ENCODE results near the gene SCN2A. TPM values are rescaled to one million over a fixed set of nuclear protein-coding genes. Genes with fewer than 3 reads are reported as not detected.

Gene SCN2A
- total and polyA plus RNA-seq, 9 of the 15 experiments (the other 6 are each of a cell fraction or from before 2014, with no cell fraction given), result 0.08 to 0.69 (median 0.31) TPM; not detected in 1

- 8% methylated on average over 11 of the region's 11 CpGs for WGBS (ENCODE audit: insufficient coverage, low coverage, missing lambda C conversion rate)
- H3K4me2 ChIP-seq (ENCODE audit: insufficient read depth, low read length), result no peak overlapping the region
- H3K36me3 ChIP-seq (ENCODE audit: control insufficient read depth, insufficient read depth, low read length), result no peaks in the 10 kb centered on the region
- H3K27ac ChIP-seq (ENCODE audit: extremely low read depth, low read depth, low read length), result no peak overlapping the region
- intact Hi-C loops (cut with micrococcal nuclease), result no loop called here
- H3K4me3 ChIP-seq, result no peak overlapping the region
- no peaks in the 10 kb centered on the region for H3K79me2 ChIP-seq (ENCODE audit: control insufficient read depth, insufficient read depth, low read length)
- H3K27me3 ChIP-seq (ENCODE audit: control insufficient read depth in 2 of 2, insufficient read depth in 2 of 2, low read length in 2 of 2), result no peaks in the 10 kb centered on the region
- FAIRE-seq, result no peak
- no peaks in the 10 kb centered on the region for H3K9me1 ChIP-seq (ENCODE audit: control insufficient read depth, insufficient read depth, low read length)
- no peak for DNase-seq (ENCODE audit: extremely low read depth in 1 of 4, low spot score in 3 of 4)
- no peaks in the 10 kb centered on the region for H4K20me1 ChIP-seq (replicated peaks; ENCODE audit: control insufficient read depth, insufficient read depth, low read length)
- H3K4me1 ChIP-seq (replicated peaks in 1 of 2; ENCODE audit: control insufficient read depth in 2 of 2, insufficient read depth in 2 of 2, low read length in 2 of 2), result no peaks in the 10 kb centered on the region
- CTCF ChIA-PET (ENCODE audit: low intra/inter-chr PET ratio), result no interaction called here
- H3K9me3 ChIP-seq (replicated peaks; ENCODE audit: control insufficient read depth, insufficient read depth, low read depth, low read length), result no peaks in the 10 kb centered on the region
- in situ Hi-C loops (cut with MboI), result no loop called here
- H2AFZ ChIP-seq (ENCODE audit: low read depth, low read length), result no peak overlapping the region
- POLR2A ChIA-PET, result no interaction called here
- no peak overlapping the region for H3K9ac ChIP-seq (ENCODE audit: insufficient read depth in 1 of 2, low read depth in 2 of 2, low read length in 2 of 2)
- BruUV-seq (replicated peaks), result no TSS peak
- no peak for ATAC-seq
- TF ChIP-seq PREB (CRISPR knock-in tag; IDR thresholded peaks at IDR 0.05) (no peak), TRIM24 (IDR thresholded peaks at IDR 0.05) (no peak), TBP (optimal IDR thresholded peaks at IDR 0.05; ENCODE audit: low read depth, low read length) (no peak), ZNF778 (CRISPR knock-in tag; IDR thresholded peaks at IDR 0.05) (no peak), JUND (IDR thresholded peaks at IDR 0.05; ENCODE audit: borderline replicate concordance, low read depth, low read length) (no peak), JUND (tag; IDR thresholded peaks at IDR 0.05; ENCODE audit: borderline replicate concordance, low read depth, low read length) (no peak), ZNF316 (IDR thresholded peaks at IDR 0.05) (no peak), TCFL5 (CRISPR knock-in tag; conservative IDR thresholded peaks at IDR 0.05) (no peak), SMARCA5 (IDR thresholded peaks at IDR 0.05) (no peak), ZNF318 (IDR thresholded peaks at IDR 0.05; ENCODE audit: borderline replicate concordance in 1 of 2, low read depth in 1 of 2) (no peak), CREBBP (IDR thresholded peaks at IDR 0.05; ENCODE audit: low read depth, low read length) (no peak), ZNF707 (CRISPR knock-in tag; conservative IDR thresholded peaks at IDR 0.05) (no peak), HNRNPK (IDR thresholded peaks at IDR 0.05; ENCODE audit: low read depth, low read length, poor library complexity, severe bottlenecking) (no peak)
Measured at GRCh38 chr2:165369131-165369897, 130.1 kb downstream of the SCN2A start.
